Lower leg skin (tissue), 3 donors: Measurements from ENCODE around the gene SNX33.

Experiments
- POLR2A ChIP-seq, 2 donors: fragments of 450-650 bp; IDR thresholded peaks; one replicate each; pipeline ENCODE4 v1.6.1; 2016 to 2017; ENCODE audit warnings: antibody characterized with exemption in 2 of 2, mild to moderate bottlenecking in 1 of 2, moderate library complexity in 1 of 2
- TF ChIP-seq, protein P1 (sequence below), 3 donors: fragments of 450-650 bp; IDR thresholded peaks; one replicate each; pipeline ENCODE4 v1.5.1; 2016; ENCODE audit warnings: antibody characterized with exemption in 3 of 3, mild to moderate bottlenecking in 3 of 3, moderate library complexity in 2 of 3

DNA sequence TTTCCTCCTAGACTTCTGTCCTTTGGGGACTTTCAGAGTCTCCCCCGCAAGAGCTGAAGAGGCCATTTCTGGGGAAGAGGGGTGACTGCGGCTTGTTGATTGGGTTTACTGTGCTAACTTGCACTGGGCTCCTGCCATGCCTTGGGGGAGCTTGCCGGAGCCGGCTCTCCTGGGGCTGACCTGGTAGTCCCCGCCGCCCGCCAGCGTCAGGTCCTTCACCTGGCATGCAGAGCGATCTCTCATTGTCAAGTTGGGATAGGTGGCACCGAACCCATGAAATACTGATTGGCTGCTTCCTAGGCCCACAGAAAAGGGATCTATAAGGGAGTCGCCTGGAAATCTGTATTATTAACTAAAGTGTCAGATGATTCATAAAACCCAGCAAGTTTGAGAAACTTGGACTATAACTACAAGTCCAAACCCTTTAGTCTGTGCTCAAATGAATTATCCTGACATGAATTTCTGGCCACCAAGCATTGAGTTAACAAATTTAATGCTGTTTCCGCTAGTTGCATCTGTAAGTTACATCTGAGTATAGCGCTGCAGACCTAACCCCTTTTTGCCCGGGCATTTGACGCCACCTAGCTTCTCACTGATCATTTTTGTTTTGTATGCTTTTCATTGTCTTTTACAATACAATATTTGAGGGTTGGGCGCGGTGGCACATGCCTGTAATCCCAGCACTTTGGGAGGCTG lies 7.1 kb upstream of the SNX33 start:
- TF ChIP-seq, protein P1, sequence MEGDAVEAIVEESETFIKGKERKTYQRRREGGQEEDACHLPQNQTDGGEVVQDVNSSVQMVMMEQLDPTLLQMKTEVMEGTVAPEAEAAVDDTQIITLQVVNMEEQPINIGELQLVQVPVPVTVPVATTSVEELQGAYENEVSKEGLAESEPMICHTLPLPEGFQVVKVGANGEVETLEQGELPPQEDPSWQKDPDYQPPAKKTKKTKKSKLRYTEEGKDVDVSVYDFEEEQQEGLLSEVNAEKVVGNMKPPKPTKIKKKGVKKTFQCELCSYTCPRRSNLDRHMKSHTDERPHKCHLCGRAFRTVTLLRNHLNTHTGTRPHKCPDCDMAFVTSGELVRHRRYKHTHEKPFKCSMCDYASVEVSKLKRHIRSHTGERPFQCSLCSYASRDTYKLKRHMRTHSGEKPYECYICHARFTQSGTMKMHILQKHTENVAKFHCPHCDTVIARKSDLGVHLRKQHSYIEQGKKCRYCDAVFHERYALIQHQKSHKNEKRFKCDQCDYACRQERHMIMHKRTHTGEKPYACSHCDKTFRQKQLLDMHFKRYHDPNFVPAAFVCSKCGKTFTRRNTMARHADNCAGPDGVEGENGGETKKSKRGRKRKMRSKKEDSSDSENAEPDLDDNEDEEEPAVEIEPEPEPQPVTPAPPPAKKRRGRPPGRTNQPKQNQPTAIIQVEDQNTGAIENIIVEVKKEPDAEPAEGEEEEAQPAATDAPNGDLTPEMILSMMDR (IDR thresholded peaks at IDR 0.05): no peak
- TF ChIP-seq POLR2A (IDR thresholded peaks at IDR 0.05): no peak
